ENCODE data around the gene SNX1.

- TF ChIP-seq POLR2A (IDR thresholded peaks at IDR 0.05): no peak
- no peak for TF ChIP-seq CTCF (IDR thresholded peaks at IDR 0.05)
Observed at GRCh38 chr15:64136347-64136746, 40.6 kb downstream of the SNX1 start.
